Measurements from ENCODE around the gene TKT. TPM values are rescaled to one million over a fixed set of nuclear protein-coding genes. Genes with fewer than 3 reads are reported as not detected.

TKT gene, protein sequence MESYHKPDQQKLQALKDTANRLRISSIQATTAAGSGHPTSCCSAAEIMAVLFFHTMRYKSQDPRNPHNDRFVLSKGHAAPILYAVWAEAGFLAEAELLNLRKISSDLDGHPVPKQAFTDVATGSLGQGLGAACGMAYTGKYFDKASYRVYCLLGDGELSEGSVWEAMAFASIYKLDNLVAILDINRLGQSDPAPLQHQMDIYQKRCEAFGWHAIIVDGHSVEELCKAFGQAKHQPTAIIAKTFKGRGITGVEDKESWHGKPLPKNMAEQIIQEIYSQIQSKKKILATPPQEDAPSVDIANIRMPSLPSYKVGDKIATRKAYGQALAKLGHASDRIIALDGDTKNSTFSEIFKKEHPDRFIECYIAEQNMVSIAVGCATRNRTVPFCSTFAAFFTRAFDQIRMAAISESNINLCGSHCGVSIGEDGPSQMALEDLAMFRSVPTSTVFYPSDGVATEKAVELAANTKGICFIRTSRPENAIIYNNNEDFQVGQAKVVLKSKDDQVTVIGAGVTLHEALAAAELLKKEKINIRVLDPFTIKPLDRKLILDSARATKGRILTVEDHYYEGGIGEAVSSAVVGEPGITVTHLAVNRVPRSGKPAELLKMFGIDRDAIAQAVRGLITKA
- total RNA-seq (2012; rRNA removed) (301 and 349 TPM in 2 replicates), polyA plus RNA-seq (2012; rRNA removed) (280 and 325 TPM in 2 replicates), Bru-seq, nascent RNA (percentile 88 among the genes with signal in this experiment), BruChase-seq, experiment 1, labeled RNA remaining after a 6-hour chase (percentile 95 among the genes with signal in this experiment), BruChase-seq, experiment 2, labeled RNA remaining after a 2-hour chase (percentile 97 among the genes with signal in this experiment)
- polyA plus RNA-seq (2012; cell fraction: cytosol; rRNA removed) = 199 and 222 TPM in 2 replicates
- 167 and 314 TPM in 2 replicates for polyA plus RNA-seq (2012; cell fraction: nucleus; rRNA removed; ENCODE audit: low replicate concordance)
- long read RNA-seq, transcript TKT-207 (8 exons, 1,972 nt) = minor isoform, 6 of 481 reads
- long read RNA-seq, transcript TKT-203 (15 exons, 2,831 nt) = minor isoform, 9 of 481 reads
- long read RNA-seq, transcript TKT-208 (14 exons, 3,010 nt) = major isoform, 334 of 481 reads
- long read RNA-seq, partial matches to known transcripts = 78 of 481 reads
- long read RNA-seq, other reads (novel, unspliced or antisense) = 50 of 481 reads

- Histone ChIP-seq H3K18ac (ENCODE audit: low read depth, low read length) (peak within 1 kb of the TSS; percentile 58), H2AFZ (replicated peaks; ENCODE audit: low read length, poor library complexity) (peak within 1 kb of the TSS; percentile 88), H4K5ac (ENCODE audit: low read depth, low read length) (peak within 1 kb of the TSS; percentile 55), H3K4ac (ENCODE audit: low read depth, low read length) (peak within 1 kb of the TSS; percentile 80), H2BK20ac (ENCODE audit: low read depth, low read length) (peak within 1 kb of the TSS; percentile 16; the same call in 1 of the 2 replicates), H2AK9ac (replicated peaks; ENCODE audit: low read depth, low read length, poor library complexity) (peak within 1 kb of the TSS; percentile 98), H3K4me3 (ENCODE audit: insufficient read depth, low read depth, low read length) (peak within 1 kb of the TSS; percentile 95), H3K36me3 (ENCODE audit: control insufficient read depth, insufficient read depth, low read length) (peaks cover 6% of the 10 kb centered on the region; the same call in 1 of the 2 replicates), H3K27ac (ENCODE audit: insufficient read depth, low read length) (peak within 1 kb of the TSS; percentile 92), H3K9ac (ENCODE audit: low read depth, low read length) (peak within 1 kb of the TSS; percentile 93), H2BK15ac (ENCODE audit: low read depth, low read length) (peak within 1 kb of the TSS; percentile 18; the same call in 1 of the 3 replicates), H2AK5ac (ENCODE audit: low read depth, low read length) (peak within 1 kb of the TSS; percentile 83; the same call in 1 of the 2 replicates), H3K9me3 (ENCODE audit: control insufficient read depth, insufficient read depth, low read length) (no peaks in the 10 kb centered on the region), H3K56ac (ENCODE audit: extremely low read depth, insufficient read depth, low read length) (peak within 1 kb of the TSS; percentile 38; the same call in 1 of the 2 replicates), H4K8ac (ENCODE audit: low read depth in 2 of 2, low read length in 2 of 2) (peak within 1 kb of the TSS in 1 of 2 experiments; percentile 75; a peak in 2 of 4 replicates), H2BK5ac (ENCODE audit: low read depth, low read length, poor library complexity, severe bottlenecking) (peak within 1 kb of the TSS; percentile 82), H3K79me1 (ENCODE audit: low read depth in 1 of 2, low read length in 2 of 2) (peaks cover 0 to 30% of the 10 kb centered on the region in 2 experiments; a peak in 3 of 4 replicates), H3K27me3 (ENCODE audit: control insufficient read depth, insufficient read depth, low read length) (no peaks in the 10 kb centered on the region), H3K9me1 (ENCODE audit: insufficient read depth, low read length) (peaks cover 20% of the 10 kb centered on the region), H4K20me1 (ENCODE audit: insufficient read depth, low read length) (peaks cover 48% of the 10 kb centered on the region), H3K14ac (replicated peaks; ENCODE audit: low read depth, low read length) (peak within 1 kb of the TSS; percentile 86), H2BK120ac (ENCODE audit: low read depth, low read length) (peak within 1 kb of the TSS; percentile 57), H3K23ac (ENCODE audit: low read depth, low read length) (peak within 1 kb of the TSS; percentile 13), H4K91ac (ENCODE audit: insufficient read depth, low read depth, low read length) (peak within 1 kb of the TSS; percentile 74), H3K4me1 (ENCODE audit: control insufficient read depth, insufficient read depth, low read length) (peaks cover 11% of the 10 kb centered on the region), H3K4me2 (ENCODE audit: low read depth, low read length) (peak within 1 kb of the TSS; percentile 97)
- CTCF ChIA-PET = interaction anchor here (0.9 kb wide), 1 partner anchor 35 kb away, joined by 3 read pairs; no protein-coding TSS in a partner anchor
- in situ Hi-C loops (cut with MboI; ENCODE audit: low sequenced_read_pairs) = no loop called here
- dilution Hi-C loops (cut with HindIII; ENCODE audit: low sequenced_read_pairs, unreplicated experiment) = no loop called here
- intact Hi-C loops (cut with micrococcal nuclease) = loop anchor here (2.0 kb wide), 1 partner anchor 17 kb away; no protein-coding TSS in a partner anchor
- POLR2A ChIA-PET (ENCODE audit: unreplicated experiment) = interaction anchor here (0.6 to 0.9 kb wide), 2 partner anchors 9 to 14 kb away, joined by 3 to 4 read pairs; no protein-coding TSS in a partner anchor
- ATAC-seq (ENCODE audit: low read depth) (peak; percentile 91), DNase-seq (peak; percentile 87)
- no TSS peak for BruUV-seq (replicated peaks)
- WGBS, 2 experiments (ENCODE audit: extremely low coverage in 2 of 2, insufficient read length in 1 of 2) = 0% methylated on average over 18 of the region's 66 CpGs; no CpG with 5 or more reads in 1 of the 2 experiments
- no peak for TF ChIP-seq CHD1 (IDR thresholded peaks at IDR 0.05; ENCODE audit: low read depth, low read length)
- no peak for TF ChIP-seq FOS (IDR thresholded peaks at IDR 0.05; ENCODE audit: low read depth, low read length)
- peak; percentile 74; the same call in 1 of the 2 replicates for TF ChIP-seq MXI1 (IDR thresholded peaks at IDR 0.05; ENCODE audit: borderline replicate concordance, low read depth, low read length)
- peak; percentile 69 for TF ChIP-seq POLR2A (IDR thresholded peaks at IDR 0.05; ENCODE audit: low read depth, low read length)
- TF ChIP-seq BHLHE40 (IDR thresholded peaks at IDR 0.05; ENCODE audit: low read depth, low read length) = no peak
- no peak for TF ChIP-seq USF2 (IDR thresholded peaks at IDR 0.05; ENCODE audit: low read depth, low read length)
- no peak for TF ChIP-seq RFX5 (IDR thresholded peaks at IDR 0.05; ENCODE audit: low read depth, low read length)
- TF ChIP-seq SMC3 (IDR thresholded peaks at IDR 0.05; ENCODE audit: low read depth, low read length) = no peak
- TF ChIP-seq MAZ (IDR thresholded peaks at IDR 0.05; ENCODE audit: borderline replicate concordance, low read depth, low read length) = peak; percentile 89
These were observed at the start of gene TKT for GRCh38 chr3:53255775-53256703. Gene TKT, minus strand, starts transcription at chr3:53256022. Its CDS starts 80 bp downstream, at chr3:53255942.

All from IMR-90 (cell line).